HepG2 (cell line): ENCODE results near the gene KIRREL3. TPM values are rescaled to one million over a fixed set of nuclear protein-coding genes. Genes with fewer than 3 reads are reported as not detected.

Experiments
- ATAC-seq: fragments of 200-7000 bp; cut with Tn5 transposase; 3 replicates; pipeline ENCODE4 v1.9.1; 2020; ENCODE audit warnings: mild to moderate bottlenecking, moderate library complexity
- BruUV-seq: library from RNA; stranded (reverse); fragments of 400-500 nt; replicated peaks from 2 replicates; lab custom pipeline; 2021; lab: Mats Ljungman, UMichigan
- CTCF ChIA-PET: fragments of 300-600 bp; formaldehyde crosslinking; extraction: SDS; loops from one replicate; lab custom pipeline; 2021; ENCODE audit warnings: low total read pairs, inconsistent platforms, low intra/inter-chr PET ratio; lab: Yijun Ruan, JAX
- POLR2A ChIA-PET: fragments of 350-600 bp; sonication (Branson Sonifier 250); formaldehyde crosslinking; loops from one replicate; lab custom pipeline; 2020; ENCODE audit warnings: antibody characterized with exemption, inconsistent platforms; lab: Yijun Ruan, JAX
- DNase-seq: peaks from one replicate; pipeline ENCODE4 v3.0.0-alpha.2; 2015; ENCODE audit warnings: low spot score
- FAIRE-seq: peaks from 3 replicates; lab custom pipeline; 2011; peaks lifted over from hg19 to GRCh38; lab: Jason Lieb, UNC
- H2AFZ ChIP-seq: one replicate; pipeline ENCODE4 v1.6.1; 2011; ENCODE audit warnings: low read length, inconsistent platforms
- H3K27ac ChIP-seq: fragments of 300-600 bp; 3 replicates; pipeline ENCODE4 v1.8.0; 2011; ENCODE audit warnings: mixed run types, mild to moderate bottlenecking, mixed read lengths, low read length, inconsistent platforms; ENCODE audit not compliant: insufficient read depth; ENCODE audit errors: extremely low read length
- H3K27me3 ChIP-seq, 2 experiments: fragments of 200-600 bp in 1 of 2; 2 replicates in 1 of 2; 3 replicates in 1 of 2; pipeline versions ENCODE4 v1.6.0 to v1.8.0; 2011; ENCODE audit warnings: low read length in 2 of 2, mild to moderate bottlenecking in 2 of 2, moderate library complexity in 2 of 2, inconsistent platforms in 1 of 2; ENCODE audit not compliant: insufficient read depth in 2 of 2, control insufficient read depth in 1 of 2
- H3K36me3 ChIP-seq, 2 experiments: fragments of 200-600 bp in 1 of 2; replicated peaks in 1 of 2; 2 replicates in 1 of 2; 3 replicates in 1 of 2; pipeline versions ENCODE4 v1.5.1 to v1.8.0; 2011; ENCODE audit warnings: low read length in 2 of 2, inconsistent platforms in 1 of 2; ENCODE audit not compliant: insufficient read depth in 2 of 2, control insufficient read depth in 1 of 2
- H3K4me1 ChIP-seq: 2 replicates; pipeline ENCODE4 v1.5.1; 2012; ENCODE audit warnings: low read length, inconsistent platforms; ENCODE audit not compliant: insufficient read depth
- H3K4me2 ChIP-seq: 2 replicates; pipeline ENCODE4 v1.6.0; 2011; ENCODE audit warnings: low read depth, low read length, inconsistent platforms
- H3K4me3 ChIP-seq, 3 experiments: fragments of 200-600 bp in 1 of 3; sonication (generic), shearing (Covaris generic) in 1 of 3; replicated peaks in 1 of 3; 2 replicates each; pipeline ENCODE4 v1.5.1; 2011 to 2016; ENCODE audit warnings: low read length in 3 of 3, inconsistent platforms in 2 of 3, low read depth in 2 of 3, mild to moderate bottlenecking in 2 of 3, control low read depth in 1 of 3, mixed read lengths in 1 of 3; ENCODE audit not compliant: insufficient read depth in 1 of 3
- H3K79me2 ChIP-seq: one replicate; pipeline ENCODE4 v1.6.1; 2011; ENCODE audit warnings: low read length, inconsistent platforms; ENCODE audit not compliant: insufficient read depth
- H3K9ac ChIP-seq: 2 replicates; pipeline ENCODE4 v1.6.0; 2011; ENCODE audit warnings: mild to moderate bottlenecking, low read depth, low read length, inconsistent platforms; ENCODE audit not compliant: insufficient read depth
- H3K9me3 ChIP-seq: 2 replicates; pipeline ENCODE4 v1.5.1; 2012; ENCODE audit warnings: mild to moderate bottlenecking, low read length
- H4K20me1 ChIP-seq: 2 replicates; pipeline ENCODE4 v1.6.0; 2011; ENCODE audit warnings: inconsistent platforms, mild to moderate bottlenecking, low read length, moderate library complexity; ENCODE audit not compliant: insufficient read depth
- CHD2 ChIP-seq: IDR thresholded peaks from 2 replicates; pipeline ENCODE4 v1.6.1; 2011; ENCODE audit warnings: low read depth, low read length, improper control_type of control experiment
- HIVEP1 ChIP-seq: sonication (generic); formaldehyde crosslinking; IDR thresholded peaks from 2 replicates; pipeline ENCODE4 v1.4.0; 2020; ENCODE audit warnings: mild to moderate bottlenecking, missing genetic modification reagents
- HNF4A ChIP-seq: sonication (generic); formaldehyde crosslinking; IDR thresholded peaks from 2 replicates; pipeline ENCODE4 v1.4.0; 2020; ENCODE audit warnings: missing genetic modification reagents
- IRF2 ChIP-seq: IDR thresholded peaks from 2 replicates; pipeline ENCODE4 v1.6.1; 2018; ENCODE audit warnings: missing genetic modification reagents, missing compliant biosample characterization
- MAFG ChIP-seq: sonication (generic); formaldehyde crosslinking; IDR thresholded peaks from 2 replicates; pipeline ENCODE4 v1.5.1; 2020; ENCODE audit warnings: mild to moderate bottlenecking, missing genetic modification reagents
- NCOA1 ChIP-seq: sonication (generic); formaldehyde crosslinking; IDR thresholded peaks from 2 replicates; pipeline ENCODE4 v1.9.0; 2021; ENCODE audit warnings: missing genetic modification reagents
- RBFOX2 ChIP-seq: fragments of 200-400 bp; formaldehyde crosslinking; IDR thresholded peaks from 2 replicates; pipeline ENCODE4 v1.6.1; 2017; ENCODE audit warnings: low read depth, mild to moderate bottlenecking, low read length
- SP5 ChIP-seq: IDR thresholded peaks from 2 replicates; pipeline ENCODE4 v1.6.1; 2016; ENCODE audit warnings: low read depth, borderline replicate concordance
- ZFP41 ChIP-seq: sonication (generic); formaldehyde crosslinking; IDR thresholded peaks from 2 replicates; pipeline ENCODE4 v1.4.0; 2020; ENCODE audit warnings: mild to moderate bottlenecking, missing genetic modification reagents, borderline replicate concordance
- ZFP90 ChIP-seq: sonication (generic); formaldehyde crosslinking; IDR thresholded peaks from 2 replicates; pipeline ENCODE4 v1.8.0; 2022; ENCODE audit warnings: missing genetic modification reagents, mild to moderate bottlenecking, inconsistent platforms, borderline replicate concordance
- ZNF33B ChIP-seq: sonication (generic); formaldehyde crosslinking; IDR thresholded peaks from 2 replicates; pipeline ENCODE4 v1.5.1; 2020; ENCODE audit warnings: mild to moderate bottlenecking, missing genetic modification reagents
- ZNF431 ChIP-seq: sonication (generic); formaldehyde crosslinking; IDR thresholded peaks from 2 replicates; pipeline ENCODE4 v1.9.0; 2022; ENCODE audit warnings: missing genetic modification reagents, low read depth, mild to moderate bottlenecking, borderline replicate concordance
- ZNF558 ChIP-seq: sonication (generic); formaldehyde crosslinking; IDR thresholded peaks from 2 replicates; pipeline ENCODE4 v1.9.0; 2022; ENCODE audit warnings: mild to moderate bottlenecking, missing genetic modification reagents, borderline replicate concordance
- ZNF792 ChIP-seq: IDR thresholded peaks from 2 replicates; pipeline ENCODE4 v1.6.1; 2016
- WGBS: methylation state at CpG from one replicate; pipeline ENCODE4 v1.1.6; 2017; ENCODE audit warnings: low lambda C conversion rate; 5-methylcytosine and 5-hydroxymethylcytosine counted together
- in situ Hi-C: cut with HindIII; loops from 2 replicates; pipeline ENCODE4 v1.10.0; 2017; ENCODE audit warnings: low pct_unique_long_range_greater_than_20kb; ENCODE audit not compliant: extremely low pct_ligation_motif_present
- intact Hi-C: fragments of 100-400 bp; cut with micrococcal nuclease; formaldehyde crosslinking; loops from one replicate; pipeline ENCODE4 v1.10.0; 2022; ENCODE audit not compliant: unreplicated experiment
- polyA plus RNA-seq, 8 experiments: library from polyadenylated mRNA; depleted of rRNA in 3 of 8; stranded (reverse) in 7 of 8; unstranded in 1 of 8; fragments of >200 nt; fragmentation: Illumina TruSeq in 4 of 8; extraction: Trizol in 4 of 8; gene quantifications; 2 replicates each; pipeline versions ENCODE4 v1.2.1 to v1.2.3, GENCODE V29; 2011 to 2016; ENCODE audit warnings: low read depth in 4 of 8, missing spikeins in 1 of 8, mixed read lengths in 1 of 8; ENCODE audit not compliant: insufficient read depth in 1 of 8
- total RNA-seq, 5 experiments: library from RNA; depleted of rRNA; stranded (reverse); fragments of >200 nt; fragmentation: Illumina TruSeq; extraction: Trizol; gene quantifications; 2 replicates each; pipeline ENCODE4 v1.2.3, GENCODE V29; 2016; ENCODE audit warnings: low read depth in 1 of 5
- TF ChIP-seq, protein P1 (sequence below): sonication (generic); formaldehyde crosslinking; IDR thresholded peaks from 2 replicates; pipeline ENCODE4 v1.5.0; 2020; ENCODE audit warnings: missing genetic modification reagents
- TF ChIP-seq, protein P2 (sequence below): sonication (generic); formaldehyde crosslinking; conservative IDR thresholded peaks from 2 replicates; pipeline ENCODE4 v1.4.0; 2020; ENCODE audit warnings: missing genetic modification reagents
- TF ChIP-seq, protein P3 (sequence below): sonication (generic); formaldehyde crosslinking; IDR thresholded peaks from 2 replicates; pipeline ENCODE4 v1.5.0; 2020; ENCODE audit warnings: missing genetic modification reagents, mild to moderate bottlenecking, borderline replicate concordance
- TF ChIP-seq, protein P4 (sequence below): sonication (generic); formaldehyde crosslinking; IDR thresholded peaks from 2 replicates; pipeline ENCODE4 v1.5.0; 2020; ENCODE audit warnings: mild to moderate bottlenecking, missing genetic modification reagents

Gene KIRREL3
- total and polyA plus RNA-seq, 2 of the 13 experiments (the other 11 are each of a cell fraction or from before 2014, with no cell fraction given) = not detected

DNA sequence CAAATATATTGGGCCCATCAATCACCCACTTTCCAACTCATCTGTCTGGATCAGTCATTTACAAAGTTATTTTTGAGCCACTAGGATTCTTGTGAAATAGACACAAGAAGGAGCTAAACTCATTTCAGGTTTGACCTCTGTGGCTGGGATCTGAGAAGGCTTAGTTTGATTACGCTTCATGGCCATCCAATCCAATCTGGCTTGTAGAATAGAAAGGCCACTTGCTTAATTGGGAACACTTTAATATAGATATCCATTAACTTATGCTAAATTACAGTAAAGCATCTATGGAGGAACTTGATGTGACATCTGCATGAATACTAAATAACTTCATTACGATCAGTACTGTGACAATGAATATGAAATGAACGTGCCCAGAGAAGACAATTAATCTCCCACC lies 360.9 kb downstream of the KIRREL3 start:
- Histone ChIP-seq H3K27me3 (peaks cover 0 to 6% of the 10 kb centered on the region in 2 experiments; a peak in 3 of 5 replicates), H3K27ac (no peak overlapping the region), H3K36me3 (no peaks in the 10 kb centered on the region), H3K9ac (no peak overlapping the region), H3K4me1 (peaks cover 5% of the 10 kb centered on the region), H3K9me3 (no peaks in the 10 kb centered on the region), H3K79me2 (no peaks in the 10 kb centered on the region), H2AFZ (no peak overlapping the region), H3K4me2 (no peak overlapping the region)
- FAIRE-seq (no peak), DNase-seq (no peak), ATAC-seq (no peak)
- intact Hi-C loops = no loop called here
- POLR2A ChIA-PET = no interaction called here
- no peak for TF ChIP-seq ZFP90 (CRISPR knock-in tag)
- no peak for TF ChIP-seq RBFOX2
- no peak for TF ChIP-seq HNF4A (CRISPR knock-in tag)
- TF ChIP-seq SP5 (CRISPR knock-in tag) = no peak
- no peak for TF ChIP-seq CHD2
- TF ChIP-seq, protein P1, sequence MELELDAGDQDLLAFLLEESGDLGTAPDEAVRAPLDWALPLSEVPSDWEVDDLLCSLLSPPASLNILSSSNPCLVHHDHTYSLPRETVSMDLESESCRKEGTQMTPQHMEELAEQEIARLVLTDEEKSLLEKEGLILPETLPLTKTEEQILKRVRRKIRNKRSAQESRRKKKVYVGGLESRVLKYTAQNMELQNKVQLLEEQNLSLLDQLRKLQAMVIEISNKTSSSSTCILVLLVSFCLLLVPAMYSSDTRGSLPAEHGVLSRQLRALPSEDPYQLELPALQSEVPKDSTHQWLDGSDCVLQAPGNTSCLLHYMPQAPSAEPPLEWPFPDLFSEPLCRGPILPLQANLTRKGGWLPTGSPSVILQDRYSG = no peak
- no peak for TF ChIP-seq ZNF33B (CRISPR knock-in tag)
- no peak for TF ChIP-seq ZNF431
- TF ChIP-seq, protein P2, sequence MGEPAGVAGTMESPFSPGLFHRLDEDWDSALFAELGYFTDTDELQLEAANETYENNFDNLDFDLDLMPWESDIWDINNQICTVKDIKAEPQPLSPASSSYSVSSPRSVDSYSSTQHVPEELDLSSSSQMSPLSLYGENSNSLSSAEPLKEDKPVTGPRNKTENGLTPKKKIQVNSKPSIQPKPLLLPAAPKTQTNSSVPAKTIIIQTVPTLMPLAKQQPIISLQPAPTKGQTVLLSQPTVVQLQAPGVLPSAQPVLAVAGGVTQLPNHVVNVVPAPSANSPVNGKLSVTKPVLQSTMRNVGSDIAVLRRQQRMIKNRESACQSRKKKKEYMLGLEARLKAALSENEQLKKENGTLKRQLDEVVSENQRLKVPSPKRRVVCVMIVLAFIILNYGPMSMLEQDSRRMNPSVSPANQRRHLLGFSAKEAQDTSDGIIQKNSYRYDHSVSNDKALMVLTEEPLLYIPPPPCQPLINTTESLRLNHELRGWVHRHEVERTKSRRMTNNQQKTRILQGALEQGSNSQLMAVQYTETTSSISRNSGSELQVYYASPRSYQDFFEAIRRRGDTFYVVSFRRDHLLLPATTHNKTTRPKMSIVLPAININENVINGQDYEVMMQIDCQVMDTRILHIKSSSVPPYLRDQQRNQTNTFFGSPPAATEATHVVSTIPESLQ (CRISPR knock-in tag) = no peak
- no peak for TF ChIP-seq MAFG (CRISPR knock-in tag)
- TF ChIP-seq, protein P3, sequence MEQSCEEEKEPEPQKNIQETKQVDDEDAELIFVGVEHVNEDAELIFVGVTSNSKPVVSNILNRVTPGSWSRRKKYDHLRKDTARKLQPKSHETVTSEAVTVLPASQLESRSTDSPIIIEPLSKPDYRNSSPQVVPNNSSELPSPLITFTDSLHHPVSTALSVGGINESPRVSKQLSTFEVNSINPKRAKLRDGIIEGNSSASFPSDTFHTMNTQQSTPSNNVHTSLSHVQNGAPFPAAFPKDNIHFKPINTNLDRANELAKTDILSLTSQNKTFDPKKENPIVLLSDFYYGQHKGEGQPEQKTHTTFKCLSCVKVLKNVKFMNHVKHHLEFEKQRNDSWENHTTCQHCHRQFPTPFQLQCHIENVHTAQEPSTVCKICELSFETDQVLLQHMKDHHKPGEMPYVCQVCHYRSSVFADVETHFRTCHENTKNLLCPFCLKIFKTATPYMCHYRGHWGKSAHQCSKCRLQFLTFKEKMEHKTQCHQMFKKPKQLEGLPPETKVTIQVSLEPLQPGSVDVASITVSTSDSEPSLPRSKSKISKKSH (CRISPR knock-in tag) = no peak
- TF ChIP-seq ZFP41 = no peak
- TF ChIP-seq, protein P4, sequence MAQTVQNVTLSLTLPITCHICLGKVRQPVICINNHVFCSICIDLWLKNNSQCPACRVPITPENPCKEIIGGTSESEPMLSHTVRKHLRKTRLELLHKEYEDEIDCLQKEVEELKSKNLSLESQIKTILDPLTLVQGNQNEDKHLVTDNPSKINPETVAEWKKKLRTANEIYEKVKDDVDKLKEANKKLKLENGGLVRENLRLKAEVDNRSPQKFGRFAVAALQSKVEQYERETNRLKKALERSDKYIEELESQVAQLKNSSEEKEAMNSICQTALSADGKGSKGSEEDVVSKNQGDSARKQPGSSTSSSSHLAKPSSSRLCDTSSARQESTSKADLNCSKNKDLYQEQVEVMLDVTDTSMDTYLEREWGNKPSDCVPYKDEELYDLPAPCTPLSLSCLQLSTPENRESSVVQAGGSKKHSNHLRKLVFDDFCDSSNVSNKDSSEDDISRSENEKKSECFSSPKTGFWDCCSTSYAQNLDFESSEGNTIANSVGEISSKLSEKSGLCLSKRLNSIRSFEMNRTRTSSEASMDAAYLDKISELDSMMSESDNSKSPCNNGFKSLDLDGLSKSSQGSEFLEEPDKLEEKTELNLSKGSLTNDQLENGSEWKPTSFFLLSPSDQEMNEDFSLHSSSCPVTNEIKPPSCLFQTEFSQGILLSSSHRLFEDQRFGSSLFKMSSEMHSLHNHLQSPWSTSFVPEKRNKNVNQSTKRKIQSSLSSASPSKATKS (CRISPR knock-in tag) = no peak
- TF ChIP-seq IRF2 = no peak
- TF ChIP-seq ZNF558 (CRISPR knock-in tag) = no peak
- no peak for TF ChIP-seq HIVEP1 (CRISPR knock-in tag)
- TF ChIP-seq ZNF792 (CRISPR knock-in tag) = no peak
- no peak for TF ChIP-seq NCOA1
- TF ChIP-seq, all 625 proteins: peak for 0
- no peak overlapping the region for H3K4me3 ChIP-seq
- no peaks in the 10 kb centered on the region for H4K20me1 ChIP-seq
- in situ Hi-C loops = no loop called here
- no TSS peak for BruUV-seq
- 29% methylated on average over 3 of the region's 3 CpGs for WGBS
- CTCF ChIA-PET = no interaction called here
